HG03196 (cell line): ENCODE measurements around the gene DDX3Y.

Source experiments
- ATAC-seq: cut with Tn5 transposase; IDR thresholded peaks from one replicate; pipeline ENCODE4 v1.9.1; 2021; ENCODE audit not compliant: unreplicated experiment

The DDX3Y gene

DNA sequence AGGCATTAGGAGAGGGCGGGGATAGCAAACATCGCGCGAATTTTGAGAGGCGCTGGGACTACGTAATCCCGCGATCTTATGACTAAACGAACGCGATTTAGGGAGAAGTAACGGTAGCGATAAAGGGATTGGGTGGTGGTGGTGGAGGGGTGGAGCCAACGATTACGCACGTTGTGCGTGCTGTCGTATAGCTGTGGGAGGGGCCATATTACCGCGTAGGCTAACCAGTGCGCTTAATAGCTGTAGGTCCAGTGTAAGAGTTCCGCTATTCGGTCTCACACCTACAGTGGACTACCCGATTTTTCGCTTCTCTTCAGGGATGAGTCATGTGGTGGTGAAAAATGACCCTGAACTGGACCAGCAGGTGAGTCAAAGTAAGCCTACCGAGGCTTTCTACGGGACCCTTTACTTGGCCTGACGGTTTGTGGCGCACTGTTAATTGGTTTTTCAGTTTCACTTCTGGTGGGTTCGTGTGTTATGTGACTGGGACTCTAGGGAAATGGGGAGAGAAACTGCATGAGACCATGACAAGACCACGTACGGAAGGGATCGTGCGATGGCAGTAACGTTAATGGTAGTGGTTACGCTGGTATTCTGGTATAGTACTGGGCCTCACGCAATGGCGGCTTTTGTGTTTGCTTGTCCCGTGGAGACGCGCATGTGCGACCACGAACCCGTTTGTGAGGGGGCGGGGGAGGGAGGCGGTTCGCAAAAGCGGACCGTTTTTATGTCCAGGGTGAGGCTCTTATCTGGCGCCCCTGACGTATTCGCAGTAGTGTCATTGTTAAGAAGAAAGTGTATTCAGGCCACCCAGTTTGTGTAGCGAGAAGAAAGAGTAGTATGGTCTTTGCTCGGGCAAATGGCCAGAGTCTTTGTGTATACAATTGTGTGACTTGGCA is at the start of gene DDX3Y:
Gene DDX3Y (plus strand): TSS at position 251 of the 899 bp plus-strand sequence. CDS start 69 bp downstream, at position 320.
- peak; percentile 89 for ATAC-seq

DNA sequence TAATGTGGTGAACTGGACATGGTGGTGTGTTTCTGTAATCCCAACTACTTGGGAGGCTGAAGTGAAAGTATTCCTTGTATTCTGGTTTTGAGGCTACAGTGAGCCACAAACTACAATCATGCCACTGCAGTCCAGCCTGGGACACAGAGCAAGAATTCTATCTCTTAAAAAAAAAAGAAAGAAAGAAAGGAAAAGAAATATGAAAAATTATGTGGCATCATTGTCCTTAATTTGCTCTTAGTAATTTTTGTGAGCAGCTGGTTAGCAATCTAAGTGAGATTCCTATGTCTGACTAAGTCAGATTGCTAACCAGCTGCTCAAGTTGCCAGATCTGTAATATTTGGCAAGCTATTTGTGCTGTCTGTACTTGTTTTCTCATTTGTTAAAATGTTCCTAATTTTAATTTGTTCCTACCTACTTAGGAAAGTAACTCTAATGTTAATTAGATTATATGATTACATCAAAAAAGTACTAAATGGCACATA is 48.8 kb upstream of the DDX3Y start:
- no peak for ATAC-seq

DNA sequence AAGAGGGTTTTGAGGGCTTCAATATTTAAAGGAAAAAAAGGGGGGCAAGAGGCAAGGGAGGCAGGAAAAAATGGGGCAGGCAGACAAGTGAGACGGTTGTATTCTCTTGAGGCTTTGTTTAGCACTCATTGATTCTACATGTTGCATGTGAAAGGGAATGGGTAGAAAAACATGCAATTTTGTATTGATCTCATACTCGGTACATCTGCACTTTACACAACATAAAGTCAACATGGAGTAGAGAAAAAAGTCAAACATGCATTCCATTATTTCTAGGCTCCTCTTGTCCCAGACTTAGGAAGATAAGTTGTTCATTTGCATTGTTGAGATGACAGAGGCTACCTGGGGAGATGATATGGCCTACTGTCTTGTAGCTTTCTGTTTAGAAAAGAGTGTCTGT is 36.7 kb upstream of the DDX3Y start:
- ATAC-seq, result no peak

DNA sequence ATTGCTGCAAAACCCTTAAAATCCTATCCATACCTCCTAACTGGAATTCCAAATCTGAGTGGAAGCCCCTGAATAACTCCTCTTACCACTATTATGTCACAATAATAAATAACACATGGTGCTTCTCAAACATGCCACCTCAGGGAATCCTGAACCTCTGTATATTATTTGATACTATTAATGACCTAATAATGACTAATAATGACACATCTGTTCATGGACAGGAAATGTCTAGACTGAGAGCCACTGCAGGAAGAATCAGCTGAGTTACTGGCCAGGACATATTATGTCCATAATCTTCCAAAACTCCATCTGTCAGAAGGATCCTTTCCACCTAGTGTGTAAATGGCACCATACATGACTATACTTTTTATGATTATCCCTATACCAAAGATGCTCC is 7.7 kb upstream of the DDX3Y start:
- ATAC-seq, result no peak

DNA sequence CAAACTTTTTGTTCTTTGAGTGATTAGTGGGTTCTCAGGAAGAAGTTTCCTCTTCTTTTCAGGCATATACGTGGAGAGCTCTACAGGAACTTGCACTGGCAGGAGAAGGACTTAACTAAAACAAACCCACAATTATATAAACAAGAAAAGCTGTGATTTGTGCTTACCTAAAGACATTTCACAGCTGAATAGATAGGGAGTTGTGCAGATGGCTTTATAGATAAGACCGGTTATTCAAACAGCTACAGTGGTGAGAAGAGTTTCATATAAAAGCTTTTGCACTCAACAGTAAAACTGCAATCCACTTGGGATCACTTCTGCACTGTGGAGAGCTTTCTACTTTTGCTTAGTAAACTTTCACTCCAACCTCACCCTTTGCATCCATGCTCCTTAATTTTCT is 6.1 kb upstream of the DDX3Y start:
- no peak for ATAC-seq

DNA sequence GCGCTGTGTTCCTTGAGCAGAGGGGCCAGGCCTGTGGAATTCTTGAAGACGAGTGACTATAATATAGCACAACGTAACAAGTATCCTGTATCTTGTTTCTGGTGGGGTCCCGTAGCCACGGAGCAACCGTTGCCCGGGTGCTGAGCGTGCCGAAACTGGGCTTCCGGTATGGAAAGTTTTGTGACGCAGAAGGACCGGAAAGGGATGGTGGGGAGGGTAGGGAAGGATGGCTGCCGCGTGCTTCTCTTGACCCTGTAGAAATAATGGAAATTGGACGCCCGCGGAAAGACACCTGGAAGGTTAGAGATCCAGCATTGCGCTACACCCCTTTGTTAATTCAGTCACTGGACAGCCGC is 827 bp downstream of the DDX3Y start:
- peak; percentile 57 for ATAC-seq

DNA sequence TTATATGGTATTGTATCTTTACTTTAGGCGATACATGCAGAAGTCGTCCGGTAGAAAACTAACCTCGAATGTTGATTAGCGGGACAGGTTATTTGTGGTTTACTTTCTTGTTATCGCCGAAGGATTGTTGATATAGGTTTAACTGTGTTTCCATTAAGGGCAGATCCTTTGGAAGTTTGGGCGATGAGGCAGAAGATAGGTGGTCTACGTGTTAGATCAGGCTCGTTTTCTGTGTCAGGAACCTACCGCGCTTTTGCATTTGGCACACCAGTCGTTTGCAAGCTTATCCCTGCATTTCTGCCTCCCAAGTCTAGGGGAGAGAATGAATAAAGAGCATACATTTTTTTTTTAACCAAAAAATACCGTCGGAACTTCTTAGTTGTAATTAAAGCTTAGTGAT is 1.2 kb downstream of the DDX3Y start:
- ATAC-seq, result no peak

DNA sequence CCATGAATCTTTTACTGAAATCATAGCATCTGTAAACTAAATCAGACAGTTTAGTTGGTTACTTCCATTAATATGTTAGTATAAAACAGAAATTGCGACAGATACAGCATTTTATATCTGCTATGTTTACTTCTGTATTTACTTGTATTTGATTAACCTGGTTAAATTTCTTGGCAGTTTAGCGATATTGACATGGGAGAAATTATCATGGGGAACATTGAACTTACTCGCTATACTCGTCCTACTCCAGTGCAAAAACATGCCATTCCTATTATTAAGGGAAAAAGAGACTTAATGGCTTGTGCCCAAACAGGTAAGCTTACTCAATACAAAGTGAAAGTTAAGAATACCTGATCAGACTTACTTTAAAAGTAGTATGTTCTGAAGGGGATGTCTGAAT is 8.9 kb downstream of the DDX3Y start:
- ATAC-seq, result no peak

DNA sequence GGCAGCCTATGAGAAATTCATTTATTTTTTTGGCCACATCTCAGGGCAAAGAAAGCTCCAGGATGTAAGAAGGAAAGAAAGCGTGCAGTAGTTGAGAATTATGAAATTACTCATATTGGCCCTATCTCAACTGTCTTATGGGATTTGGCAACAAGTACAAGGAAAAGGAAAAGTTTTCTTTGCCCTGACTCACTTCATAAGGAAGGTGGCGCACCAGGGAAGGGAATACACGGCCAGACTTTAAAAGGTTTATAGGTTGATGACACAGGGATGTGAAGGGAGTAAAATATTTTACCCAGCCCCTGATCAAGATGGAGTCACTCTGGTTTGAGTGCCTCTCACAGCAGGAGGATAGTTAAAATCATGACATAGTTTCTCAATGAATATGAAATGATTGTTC is 23.4 kb downstream of the DDX3Y start:
- no peak for ATAC-seq

DNA sequence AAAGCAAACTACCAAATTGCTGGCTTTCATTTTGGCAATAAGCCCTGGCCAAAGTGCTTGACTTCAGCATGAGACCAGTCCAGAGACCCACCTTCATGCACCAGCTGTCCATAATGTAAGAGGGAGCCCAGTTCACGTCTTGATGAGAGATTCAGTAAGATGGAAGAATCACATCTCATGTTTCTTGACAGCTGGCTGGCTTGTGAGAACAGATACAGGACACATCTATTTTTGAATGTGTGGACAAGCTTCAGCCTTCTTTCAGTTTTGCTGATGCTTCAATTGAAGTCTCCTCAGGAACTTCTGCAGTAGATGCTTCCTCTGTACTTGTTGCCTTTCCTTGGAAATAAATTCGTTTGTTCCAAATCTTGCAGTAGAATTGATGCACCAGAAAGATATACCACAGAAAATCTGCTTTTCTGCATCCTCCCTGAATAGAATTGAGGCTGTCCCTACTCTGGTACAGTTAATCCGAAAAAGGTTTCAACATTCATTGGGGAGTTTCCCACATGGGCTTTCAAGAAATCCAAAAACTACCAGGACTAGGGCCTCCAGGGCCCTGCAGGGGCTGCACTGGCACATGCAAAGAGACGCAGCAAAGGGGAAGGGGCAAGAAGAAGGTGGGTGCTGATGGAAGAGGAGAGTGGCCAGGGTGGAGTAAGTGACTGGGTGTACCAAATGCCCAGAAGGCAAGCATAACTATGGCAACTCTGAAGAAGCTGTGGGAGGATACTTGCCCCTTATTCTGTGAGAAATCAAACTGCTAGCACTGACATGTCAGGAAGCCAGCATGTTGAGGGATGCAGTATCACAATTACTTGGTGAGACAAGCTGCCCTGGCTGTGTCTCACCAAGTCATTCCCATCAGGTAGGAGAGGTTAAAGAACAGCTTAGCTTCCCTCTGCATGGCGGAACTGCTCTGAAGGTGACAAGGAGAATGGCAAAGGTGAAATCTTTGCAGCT is 37.3 kb downstream of the DDX3Y start:
- no peak for ATAC-seq
